ENCODE data around the gene RNF123.

DNA sequence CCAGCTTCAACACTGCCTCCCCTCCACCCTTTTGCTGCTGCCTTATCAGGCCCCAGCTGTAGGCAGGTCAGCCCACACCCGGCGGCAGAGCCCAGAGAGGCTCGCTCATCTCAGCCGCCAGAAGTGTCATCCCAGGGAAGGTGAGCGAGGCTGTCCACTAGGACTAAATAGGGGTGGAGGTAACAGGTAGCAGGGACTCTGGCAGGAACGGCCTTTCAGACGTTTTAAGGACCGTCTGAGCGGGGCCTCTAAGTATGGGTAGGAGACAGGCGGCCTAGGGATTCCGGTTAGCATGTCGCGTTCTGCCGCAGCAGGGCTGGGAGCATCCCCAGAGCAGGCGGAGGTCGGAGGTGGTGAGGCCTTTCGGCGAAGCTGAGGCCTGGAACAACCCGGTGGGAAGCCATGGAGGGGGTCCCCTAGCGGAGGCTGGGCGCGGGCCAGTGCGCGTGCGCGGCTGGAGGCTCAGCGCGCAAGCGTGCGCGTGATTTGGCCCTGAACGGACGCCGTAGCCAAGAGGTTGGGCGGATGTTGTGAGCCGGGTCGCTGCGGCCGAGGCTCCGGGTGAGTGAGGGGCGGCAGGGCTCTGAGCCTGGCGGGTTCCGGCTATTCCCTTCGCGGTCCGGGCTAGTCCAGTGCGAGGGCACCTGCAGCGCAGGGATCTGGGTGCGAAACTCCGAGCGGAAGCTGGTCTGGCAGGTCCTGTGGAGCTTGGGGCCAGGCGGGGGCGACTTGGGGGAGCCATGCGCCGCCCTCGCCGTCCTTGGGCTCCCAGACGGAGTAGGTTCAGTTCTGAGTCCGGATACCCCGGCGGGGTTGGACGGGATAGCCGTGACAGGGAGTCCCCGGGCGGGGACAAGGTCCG is at the start of gene RNF123, which contains the start of gene MST1:
- no peak for TF ChIP-seq CTCF (IDR thresholded peaks at IDR 0.05; ENCODE audit: low read length)
- TF ChIP-seq EZH2 (IDR thresholded peaks at IDR 0.05; ENCODE audit: borderline replicate concordance, low read length) = no peak

Data from OCI-LY1 (cell line).